K562 (cell line): ENCODE measurements around the gene MRTFB.

Experiments
- BRF1 ChIP-seq: IDR thresholded peaks from 3 replicates; pipeline ENCODE4 v1.6.1; 2011; ENCODE audit warnings: borderline replicate concordance, mild to moderate bottlenecking; ENCODE audit not compliant: insufficient read length; ENCODE audit errors: extremely low read depth
- GATA2 ChIP-seq: sonication (generic); formaldehyde crosslinking; IDR thresholded peaks from 2 replicates; pipeline ENCODE4 v1.4.0; 2020; ENCODE audit warnings: mild to moderate bottlenecking, missing genetic modification reagents
- TF ChIP-seq, protein P1 (sequence below), 3 experiments: fragments of 200-800 bp in 1 of 3; fragments of 250-450 bp in 1 of 3; fragments of 450-650 bp in 1 of 3; sonication (Bioruptor Pico) in 1 of 3; sonication (Bioruptor generic) in 1 of 3; formaldehyde crosslinking in 1 of 3; IDR thresholded peaks; 2 replicates each; pipeline versions ENCODE4 v1.6.1 to v1.8.0; 2016 to 2022; ENCODE audit warnings: mild to moderate bottlenecking in 2 of 3, missing genetic modification characterization in 2 of 3, missing compliant biosample characterization in 1 of 3, moderate library complexity in 1 of 3
- TF ChIP-seq, protein P2 (sequence below), 2 experiments: fragments of 450-650 bp; formaldehyde crosslinking in 1 of 2; IDR thresholded peaks; 2 replicates each; pipeline versions ENCODE4 v1.4.0 to v1.6.1; 2014 to 2020; ENCODE audit warnings: mild to moderate bottlenecking in 2 of 2, borderline replicate concordance in 1 of 2, low read depth in 1 of 2
- TF ChIP-seq, protein P3 (sequence below), 3 experiments: IDR thresholded peaks in 2 of 3; conservative IDR thresholded peaks in 1 of 3; 2 replicates each; pipeline ENCODE4 v1.5.1; 2011 to 2012; ENCODE audit warnings: low read length in 3 of 3, mild to moderate bottlenecking in 3 of 3, control low read depth in 2 of 3, improper control_type of control experiment in 1 of 3, inconsistent platforms in 1 of 3, low read depth in 1 of 3, mixed read lengths in 1 of 3, moderate library complexity in 1 of 3; ENCODE audit not compliant: insufficient read depth in 2 of 3

DNA sequence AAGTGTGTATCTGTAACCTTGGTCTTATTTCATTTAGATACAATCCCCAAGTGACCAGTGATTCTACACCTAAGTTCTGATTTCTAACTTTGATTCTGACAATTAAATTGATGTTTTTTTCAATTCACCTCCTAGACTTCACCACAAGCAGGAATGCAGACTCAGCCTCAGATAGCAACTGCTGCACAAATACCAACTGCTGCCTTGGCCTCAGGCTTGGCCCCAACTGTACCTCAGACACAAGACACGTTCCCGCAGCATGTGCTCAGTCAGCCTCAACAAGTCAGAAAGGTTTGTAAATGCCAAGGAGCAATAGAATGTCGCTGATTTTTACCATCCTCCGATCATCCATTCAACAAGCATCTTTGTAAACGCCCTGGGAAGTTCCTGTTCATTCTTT lies 177.7 kb downstream of the MRTFB start:
- TF ChIP-seq, protein P1, sequence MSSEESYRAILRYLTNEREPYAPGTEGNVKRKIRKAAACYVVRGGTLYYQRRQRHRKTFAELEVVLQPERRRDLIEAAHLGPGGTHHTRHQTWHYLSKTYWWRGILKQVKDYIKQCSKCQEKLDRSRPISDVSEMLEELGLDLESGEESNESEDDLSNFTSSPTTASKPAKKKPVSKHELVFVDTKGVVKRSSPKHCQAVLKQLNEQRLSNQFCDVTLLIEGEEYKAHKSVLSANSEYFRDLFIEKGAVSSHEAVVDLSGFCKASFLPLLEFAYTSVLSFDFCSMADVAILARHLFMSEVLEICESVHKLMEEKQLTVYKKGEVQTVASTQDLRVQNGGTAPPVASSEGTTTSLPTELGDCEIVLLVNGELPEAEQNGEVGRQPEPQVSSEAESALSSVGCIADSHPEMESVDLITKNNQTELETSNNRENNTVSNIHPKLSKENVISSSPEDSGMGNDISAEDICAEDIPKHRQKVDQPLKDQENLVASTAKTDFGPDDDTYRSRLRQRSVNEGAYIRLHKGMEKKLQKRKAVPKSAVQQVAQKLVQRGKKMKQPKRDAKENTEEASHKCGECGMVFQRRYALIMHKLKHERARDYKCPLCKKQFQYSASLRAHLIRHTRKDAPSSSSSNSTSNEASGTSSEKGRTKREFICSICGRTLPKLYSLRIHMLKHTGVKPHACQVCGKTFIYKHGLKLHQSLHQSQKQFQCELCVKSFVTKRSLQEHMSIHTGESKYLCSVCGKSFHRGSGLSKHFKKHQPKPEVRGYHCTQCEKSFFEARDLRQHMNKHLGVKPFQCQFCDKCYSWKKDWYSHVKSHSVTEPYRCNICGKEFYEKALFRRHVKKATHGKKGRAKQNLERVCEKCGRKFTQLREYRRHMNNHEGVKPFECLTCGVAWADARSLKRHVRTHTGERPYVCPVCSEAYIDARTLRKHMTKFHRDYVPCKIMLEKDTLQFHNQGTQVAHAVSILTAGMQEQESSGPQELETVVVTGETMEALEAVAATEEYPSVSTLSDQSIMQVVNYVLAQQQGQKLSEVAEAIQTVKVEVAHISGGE (CRISPR knock-in tag; IDR thresholded peaks at IDR 0.05): no peak
- TF ChIP-seq, protein P2, sequence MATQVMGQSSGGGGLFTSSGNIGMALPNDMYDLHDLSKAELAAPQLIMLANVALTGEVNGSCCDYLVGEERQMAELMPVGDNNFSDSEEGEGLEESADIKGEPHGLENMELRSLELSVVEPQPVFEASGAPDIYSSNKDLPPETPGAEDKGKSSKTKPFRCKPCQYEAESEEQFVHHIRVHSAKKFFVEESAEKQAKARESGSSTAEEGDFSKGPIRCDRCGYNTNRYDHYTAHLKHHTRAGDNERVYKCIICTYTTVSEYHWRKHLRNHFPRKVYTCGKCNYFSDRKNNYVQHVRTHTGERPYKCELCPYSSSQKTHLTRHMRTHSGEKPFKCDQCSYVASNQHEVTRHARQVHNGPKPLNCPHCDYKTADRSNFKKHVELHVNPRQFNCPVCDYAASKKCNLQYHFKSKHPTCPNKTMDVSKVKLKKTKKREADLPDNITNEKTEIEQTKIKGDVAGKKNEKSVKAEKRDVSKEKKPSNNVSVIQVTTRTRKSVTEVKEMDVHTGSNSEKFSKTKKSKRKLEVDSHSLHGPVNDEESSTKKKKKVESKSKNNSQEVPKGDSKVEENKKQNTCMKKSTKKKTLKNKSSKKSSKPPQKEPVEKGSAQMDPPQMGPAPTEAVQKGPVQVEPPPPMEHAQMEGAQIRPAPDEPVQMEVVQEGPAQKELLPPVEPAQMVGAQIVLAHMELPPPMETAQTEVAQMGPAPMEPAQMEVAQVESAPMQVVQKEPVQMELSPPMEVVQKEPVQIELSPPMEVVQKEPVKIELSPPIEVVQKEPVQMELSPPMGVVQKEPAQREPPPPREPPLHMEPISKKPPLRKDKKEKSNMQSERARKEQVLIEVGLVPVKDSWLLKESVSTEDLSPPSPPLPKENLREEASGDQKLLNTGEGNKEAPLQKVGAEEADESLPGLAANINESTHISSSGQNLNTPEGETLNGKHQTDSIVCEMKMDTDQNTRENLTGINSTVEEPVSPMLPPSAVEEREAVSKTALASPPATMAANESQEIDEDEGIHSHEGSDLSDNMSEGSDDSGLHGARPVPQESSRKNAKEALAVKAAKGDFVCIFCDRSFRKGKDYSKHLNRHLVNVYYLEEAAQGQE (IDR thresholded peaks at IDR 0.05; ENCODE audit: borderline replicate concordance): no peak
- TF ChIP-seq, protein P2 (CRISPR knock-in tag; IDR thresholded peaks at IDR 0.05; ENCODE audit: low read depth): no peak
- TF ChIP-seq GATA2 (CRISPR knock-in tag) (no peak), BRF1 (no peak)
- TF ChIP-seq, protein P3, sequence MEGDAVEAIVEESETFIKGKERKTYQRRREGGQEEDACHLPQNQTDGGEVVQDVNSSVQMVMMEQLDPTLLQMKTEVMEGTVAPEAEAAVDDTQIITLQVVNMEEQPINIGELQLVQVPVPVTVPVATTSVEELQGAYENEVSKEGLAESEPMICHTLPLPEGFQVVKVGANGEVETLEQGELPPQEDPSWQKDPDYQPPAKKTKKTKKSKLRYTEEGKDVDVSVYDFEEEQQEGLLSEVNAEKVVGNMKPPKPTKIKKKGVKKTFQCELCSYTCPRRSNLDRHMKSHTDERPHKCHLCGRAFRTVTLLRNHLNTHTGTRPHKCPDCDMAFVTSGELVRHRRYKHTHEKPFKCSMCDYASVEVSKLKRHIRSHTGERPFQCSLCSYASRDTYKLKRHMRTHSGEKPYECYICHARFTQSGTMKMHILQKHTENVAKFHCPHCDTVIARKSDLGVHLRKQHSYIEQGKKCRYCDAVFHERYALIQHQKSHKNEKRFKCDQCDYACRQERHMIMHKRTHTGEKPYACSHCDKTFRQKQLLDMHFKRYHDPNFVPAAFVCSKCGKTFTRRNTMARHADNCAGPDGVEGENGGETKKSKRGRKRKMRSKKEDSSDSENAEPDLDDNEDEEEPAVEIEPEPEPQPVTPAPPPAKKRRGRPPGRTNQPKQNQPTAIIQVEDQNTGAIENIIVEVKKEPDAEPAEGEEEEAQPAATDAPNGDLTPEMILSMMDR (IDR thresholded peaks at IDR 0.05 in 2 of 3, conservative IDR thresholded peaks at IDR 0.05 in 1 of 3; ENCODE audit: insufficient read depth in 2 of 3, low read depth in 1 of 3, low read length in 3 of 3): no peak
